ENCODE results near the gene FGF3. TPM values are rescaled to one million over a fixed set of nuclear protein-coding genes. Genes with fewer than 3 reads are reported as not detected.

FGF3 gene
- polyA plus RNA-seq, 1 donor from 2014 or later: 3.7 TPM

DNA sequence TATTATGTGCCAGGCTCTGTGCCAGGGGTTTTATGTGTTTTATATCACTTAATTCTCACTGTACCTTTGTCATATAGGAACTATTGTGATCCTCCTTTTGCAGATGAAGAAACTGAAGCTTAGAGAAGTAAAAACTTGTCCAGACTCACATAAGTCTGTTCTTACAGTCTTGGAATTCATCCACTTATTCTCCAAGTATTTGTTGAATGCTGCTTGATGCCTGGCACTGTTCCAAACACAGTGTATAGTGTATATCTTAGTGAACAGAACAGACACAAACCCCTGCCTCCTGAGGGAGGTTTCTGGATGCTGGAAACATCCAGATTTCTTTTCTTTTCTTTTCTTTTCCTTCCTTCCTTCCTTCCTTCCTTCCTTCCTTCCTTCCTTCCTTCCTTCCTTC, 29.0 kb upstream of the FGF3 start:
- H3K27ac ChIP-seq (ENCODE audit: low read length): no peak overlapping the region
- H4K20me1 ChIP-seq (ENCODE audit: insufficient read depth): no peaks in the 10 kb centered on the region
- H3K79me2 ChIP-seq (replicated peaks; ENCODE audit: insufficient read depth, low read length): no peaks in the 10 kb centered on the region
- H3F3A ChIP-seq (ENCODE audit: insufficient read depth, low read length, poor library complexity, severe bottlenecking): no peaks in the 10 kb centered on the region
- H3K4me2 ChIP-seq (ENCODE audit: low read length): no peak overlapping the region
- no peak overlapping the region for H3K4me3 ChIP-seq (ENCODE audit: low read length)
- no peaks in the 10 kb centered on the region for H3K36me3 ChIP-seq (ENCODE audit: insufficient read depth, low read length)
- H3K9ac ChIP-seq (ENCODE audit: low read length): no peak overlapping the region
- no peak overlapping the region for H2AFZ ChIP-seq (ENCODE audit: low read depth, low read length)
- no peaks in the 10 kb centered on the region for H3K9me2 ChIP-seq (ENCODE audit: insufficient read depth, low read length)
- no peaks in the 10 kb centered on the region for H3K27me3 ChIP-seq (ENCODE audit: insufficient read depth, low read depth, low read length)
- H3K9me3 ChIP-seq (ENCODE audit: low read length): no peaks in the 10 kb centered on the region
- no peak for TF ChIP-seq SMC3 (conservative IDR thresholded peaks at IDR 0.05; ENCODE audit: poor library complexity)
- TF ChIP-seq, protein P1, sequence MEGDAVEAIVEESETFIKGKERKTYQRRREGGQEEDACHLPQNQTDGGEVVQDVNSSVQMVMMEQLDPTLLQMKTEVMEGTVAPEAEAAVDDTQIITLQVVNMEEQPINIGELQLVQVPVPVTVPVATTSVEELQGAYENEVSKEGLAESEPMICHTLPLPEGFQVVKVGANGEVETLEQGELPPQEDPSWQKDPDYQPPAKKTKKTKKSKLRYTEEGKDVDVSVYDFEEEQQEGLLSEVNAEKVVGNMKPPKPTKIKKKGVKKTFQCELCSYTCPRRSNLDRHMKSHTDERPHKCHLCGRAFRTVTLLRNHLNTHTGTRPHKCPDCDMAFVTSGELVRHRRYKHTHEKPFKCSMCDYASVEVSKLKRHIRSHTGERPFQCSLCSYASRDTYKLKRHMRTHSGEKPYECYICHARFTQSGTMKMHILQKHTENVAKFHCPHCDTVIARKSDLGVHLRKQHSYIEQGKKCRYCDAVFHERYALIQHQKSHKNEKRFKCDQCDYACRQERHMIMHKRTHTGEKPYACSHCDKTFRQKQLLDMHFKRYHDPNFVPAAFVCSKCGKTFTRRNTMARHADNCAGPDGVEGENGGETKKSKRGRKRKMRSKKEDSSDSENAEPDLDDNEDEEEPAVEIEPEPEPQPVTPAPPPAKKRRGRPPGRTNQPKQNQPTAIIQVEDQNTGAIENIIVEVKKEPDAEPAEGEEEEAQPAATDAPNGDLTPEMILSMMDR (IDR thresholded peaks at IDR 0.05; ENCODE audit: poor library complexity, severe bottlenecking): no peak
- TF ChIP-seq RAD21 (conservative IDR thresholded peaks at IDR 0.05): no peak
- no peak for TF ChIP-seq EZH2 (IDR thresholded peaks at IDR 0.05; ENCODE audit: borderline replicate concordance, insufficient read depth, low read length, poor library complexity, severe bottlenecking)
- TF ChIP-seq, protein P2, sequence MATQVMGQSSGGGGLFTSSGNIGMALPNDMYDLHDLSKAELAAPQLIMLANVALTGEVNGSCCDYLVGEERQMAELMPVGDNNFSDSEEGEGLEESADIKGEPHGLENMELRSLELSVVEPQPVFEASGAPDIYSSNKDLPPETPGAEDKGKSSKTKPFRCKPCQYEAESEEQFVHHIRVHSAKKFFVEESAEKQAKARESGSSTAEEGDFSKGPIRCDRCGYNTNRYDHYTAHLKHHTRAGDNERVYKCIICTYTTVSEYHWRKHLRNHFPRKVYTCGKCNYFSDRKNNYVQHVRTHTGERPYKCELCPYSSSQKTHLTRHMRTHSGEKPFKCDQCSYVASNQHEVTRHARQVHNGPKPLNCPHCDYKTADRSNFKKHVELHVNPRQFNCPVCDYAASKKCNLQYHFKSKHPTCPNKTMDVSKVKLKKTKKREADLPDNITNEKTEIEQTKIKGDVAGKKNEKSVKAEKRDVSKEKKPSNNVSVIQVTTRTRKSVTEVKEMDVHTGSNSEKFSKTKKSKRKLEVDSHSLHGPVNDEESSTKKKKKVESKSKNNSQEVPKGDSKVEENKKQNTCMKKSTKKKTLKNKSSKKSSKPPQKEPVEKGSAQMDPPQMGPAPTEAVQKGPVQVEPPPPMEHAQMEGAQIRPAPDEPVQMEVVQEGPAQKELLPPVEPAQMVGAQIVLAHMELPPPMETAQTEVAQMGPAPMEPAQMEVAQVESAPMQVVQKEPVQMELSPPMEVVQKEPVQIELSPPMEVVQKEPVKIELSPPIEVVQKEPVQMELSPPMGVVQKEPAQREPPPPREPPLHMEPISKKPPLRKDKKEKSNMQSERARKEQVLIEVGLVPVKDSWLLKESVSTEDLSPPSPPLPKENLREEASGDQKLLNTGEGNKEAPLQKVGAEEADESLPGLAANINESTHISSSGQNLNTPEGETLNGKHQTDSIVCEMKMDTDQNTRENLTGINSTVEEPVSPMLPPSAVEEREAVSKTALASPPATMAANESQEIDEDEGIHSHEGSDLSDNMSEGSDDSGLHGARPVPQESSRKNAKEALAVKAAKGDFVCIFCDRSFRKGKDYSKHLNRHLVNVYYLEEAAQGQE (IDR thresholded peaks at IDR 0.05; ENCODE audit: borderline replicate concordance): no peak

DNA sequence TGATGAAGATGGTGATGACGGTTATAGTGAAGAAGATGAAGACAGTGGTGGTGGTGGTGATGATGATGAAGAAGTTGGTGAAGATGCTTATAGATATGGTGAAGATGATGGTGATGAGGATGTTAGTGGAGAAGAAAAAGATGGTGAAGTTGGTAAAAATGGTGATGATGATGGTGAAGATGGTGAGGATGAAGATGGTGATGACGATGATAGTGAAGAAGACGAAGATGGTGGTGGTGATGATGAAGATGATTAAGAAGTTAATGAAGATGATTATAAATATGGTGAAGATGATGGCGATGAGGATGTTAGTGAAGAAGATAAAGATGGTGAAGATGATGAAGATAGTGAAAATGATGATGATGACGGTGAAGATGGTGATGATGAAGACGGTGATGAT, 25.2 kb upstream of the FGF3 start:
- no peak for TF ChIP-seq SMC3 (conservative IDR thresholded peaks at IDR 0.05; ENCODE audit: poor library complexity)
- no peak for TF ChIP-seq EZH2 (IDR thresholded peaks at IDR 0.05; ENCODE audit: borderline replicate concordance, insufficient read depth, low read length, poor library complexity, severe bottlenecking)
- no peak for TF ChIP-seq MXI1 (conservative IDR thresholded peaks at IDR 0.05; ENCODE audit: poor library complexity, severe bottlenecking)
- TF ChIP-seq, protein P2 (IDR thresholded peaks at IDR 0.05; ENCODE audit: borderline replicate concordance): no peak
- TF ChIP-seq, protein P1 (IDR thresholded peaks at IDR 0.05; ENCODE audit: poor library complexity, severe bottlenecking): no peak
- TF ChIP-seq RAD21 (conservative IDR thresholded peaks at IDR 0.05): no peak
- TF ChIP-seq EP300 (conservative IDR thresholded peaks at IDR 0.05; ENCODE audit: poor library complexity, severe bottlenecking): no peak
- no peak for TF ChIP-seq POLR2AphosphoS5 (IDR thresholded peaks at IDR 0.05)
- no peak for TF ChIP-seq TAF1 (IDR thresholded peaks at IDR 0.05; ENCODE audit: low read depth)

More for the DNA sequence above, 25.2 kb upstream of the FGF3 start:
- Histone ChIP-seq H2AFZ (ENCODE audit: low read depth, low read length) (no peak overlapping the region), H3K4me3 (ENCODE audit: low read length) (no peak overlapping the region), H3K9ac (ENCODE audit: low read length) (no peak overlapping the region), H4K20me1 (ENCODE audit: insufficient read depth) (no peaks in the 10 kb centered on the region), H3K27ac (ENCODE audit: low read length) (no peak overlapping the region), H3K36me3 (ENCODE audit: insufficient read depth, low read length) (no peaks in the 10 kb centered on the region), H3K9me3 (ENCODE audit: low read length) (no peaks in the 10 kb centered on the region), H3F3A (ENCODE audit: insufficient read depth, low read length, poor library complexity, severe bottlenecking) (no peaks in the 10 kb centered on the region), H3K9me2 (ENCODE audit: insufficient read depth, low read length) (no peaks in the 10 kb centered on the region), H3K4me2 (ENCODE audit: low read length) (no peak overlapping the region), H3K79me2 (replicated peaks; ENCODE audit: insufficient read depth, low read length) (no peaks in the 10 kb centered on the region), H3K27me3 (ENCODE audit: insufficient read depth, low read depth, low read length) (no peaks in the 10 kb centered on the region)

Data from neural cell (in vitro differentiated cells).